AG04449 (cell line): Measurements from ENCODE around the gene MACROH2A1.

Experiments used
- CTCF ChIA-PET: fragments of 350-600 bp; formaldehyde crosslinking; extraction: SDS; loops from one replicate; lab custom pipeline; 2021; ENCODE audit warnings: antibody characterized with exemption; lab: Yijun Ruan, JAX
- POLR2A ChIA-PET: fragments of 400-600, 350-600 bp; formaldehyde crosslinking; extraction: SDS; loops from one replicate; lab custom pipeline; 2020; ENCODE audit warnings: antibody characterized with exemption, inconsistent platforms; lab: Yijun Ruan, JAX
- DNase-seq: peaks from one replicate; pipeline ENCODE4 v3.0.0-alpha.2; 2010; ENCODE audit warnings: low read depth, low spot score
- H3K4me3 ChIP-seq: 2 replicates; pipeline ENCODE4 v1.5.1; 2011; ENCODE audit warnings: low read depth, mild to moderate bottlenecking, control low read depth, low read length
- CTCF ChIP-seq: IDR thresholded peaks from one replicate; pipeline ENCODE4 v1.5.1; 2011; ENCODE audit warnings: mild to moderate bottlenecking, moderate library complexity, low read length, control low read depth, inconsistent platforms; ENCODE audit not compliant: insufficient read depth; ENCODE audit errors: missing control alignments

The MACROH2A1 gene

GRCh38 chr5:135433681-135434426 lies 34.8 kb upstream of the MACROH2A1 start:
- TF ChIP-seq CTCF, result no peak
- ChIA-PET CTCF (interaction anchor here (1.0 to 10.7 kb wide), 6 partner anchors 8 to 133 kb away, joined by 3 to 134 read pairs (median 5); no protein-coding TSS in a partner anchor), POLR2A (interaction anchor here (0.6 to 0.9 kb wide), 2 partner anchors 10 to 511 kb away, joined by 3 to 4 read pairs; no protein-coding TSS in a partner anchor)
- no peak for DNase-seq
- H3K4me3 ChIP-seq, result no peak overlapping the region

GRCh38 chr5:135432113-135432512 lies 33.1 kb upstream of the MACROH2A1 start:
- POLR2A ChIA-PET, result no interaction called here
- CTCF ChIA-PET, result no interaction called here
- no peak overlapping the region for H3K4me3 ChIP-seq
- TF ChIP-seq CTCF, result no peak
- DNase-seq, result no peak

- POLR2A ChIA-PET, result no interaction called here
- TF ChIP-seq CTCF, result no peak
- H3K4me3 ChIP-seq, result no peak overlapping the region
- CTCF ChIA-PET, result no interaction called here
- DNase-seq, result no peak
Observed at GRCh38 chr5:135430135-135430437, 31.1 kb upstream of the MACROH2A1 start.

- DNase-seq, result no peak
- ChIA-PET CTCF (interaction anchor here (1.6 to 6.3 kb wide), 2 partner anchors 8 to 82 kb away, joined by 4 to 134 read pairs; no protein-coding TSS in a partner anchor), POLR2A (no interaction called here)
- no peak for TF ChIP-seq CTCF
- no peak overlapping the region for H3K4me3 ChIP-seq
Observed at GRCh38 chr5:135429301-135430134, 30.5 kb upstream of the MACROH2A1 start.

- TF ChIP-seq CTCF, result no peak
- POLR2A ChIA-PET, result no interaction called here
- H3K4me3 ChIP-seq, result no peak overlapping the region
- CTCF ChIA-PET, result interaction anchor here (1.4 to 6.3 kb wide), 3 partner anchors 9 to 81 kb away, joined by 4 to 134 read pairs (median 4); no protein-coding TSS in a partner anchor
- DNase-seq, result no peak
Observed at GRCh38 chr5:135428586-135428985, 29.6 kb upstream of the MACROH2A1 start.
